Suprapubic skin (tissue), 3 donors: Measurements from ENCODE around the gene AASDH.

ENCODE experiments used
- CTCF ChIP-seq, 2 donors: fragments of 200-600 bp in 1 of 2; fragments of 450-650 bp in 1 of 2; sonication (generic) in 1 of 2; IDR thresholded peaks; one replicate each; pipeline ENCODE4 v1.5.1; 2016 to 2019; ENCODE audit warnings: antibody characterized with exemption in 2 of 2, mild to moderate bottlenecking in 1 of 2, moderate library complexity in 1 of 2
- POLR2AphosphoS5 ChIP-seq, 3 donors: sonication (generic); formaldehyde crosslinking; IDR thresholded peaks; one replicate each; pipeline ENCODE4 v1.6.1; 2017; ENCODE audit warnings: antibody characterized with exemption in 3 of 3

GRCh38 chr4:56424176-56424575, 36.9 kb upstream of the AASDH start:
- TF ChIP-seq CTCF (IDR thresholded peaks at IDR 0.05) (no peak), POLR2AphosphoS5 (IDR thresholded peaks at IDR 0.05) (no peak)
